Right renal pelvis (tissue), 4 donors: ENCODE results near the gene PRKCB. TPM values are rescaled to one million over a fixed set of nuclear protein-coding genes. Genes with fewer than 3 reads are reported as not detected.

Source experiments
- DNase-seq, 4 donors: peaks; one replicate each; pipeline ENCODE4 v3.0.0-alpha.2; 2013; ENCODE audit warnings: low read depth in 4 of 4, low spot score in 3 of 4, missing footprints in 1 of 4
- polyA plus RNA-seq, 4 donors: library from polyadenylated mRNA; unstranded; fragments of 120-200 nt; gene quantifications; one replicate each; pipeline ENCODE4 v1.2.1, GENCODE V29; 2013; ENCODE audit not compliant: insufficient read length in 4 of 4

The PRKCB gene
- polyA plus RNA-seq, 4 donors: 3.6 to 4.3 (median 4.0) TPM

- DNase-seq: no peak
Measured at GRCh38 chr16:24116989-24117388, 281.2 kb downstream of the PRKCB start.

DNA sequence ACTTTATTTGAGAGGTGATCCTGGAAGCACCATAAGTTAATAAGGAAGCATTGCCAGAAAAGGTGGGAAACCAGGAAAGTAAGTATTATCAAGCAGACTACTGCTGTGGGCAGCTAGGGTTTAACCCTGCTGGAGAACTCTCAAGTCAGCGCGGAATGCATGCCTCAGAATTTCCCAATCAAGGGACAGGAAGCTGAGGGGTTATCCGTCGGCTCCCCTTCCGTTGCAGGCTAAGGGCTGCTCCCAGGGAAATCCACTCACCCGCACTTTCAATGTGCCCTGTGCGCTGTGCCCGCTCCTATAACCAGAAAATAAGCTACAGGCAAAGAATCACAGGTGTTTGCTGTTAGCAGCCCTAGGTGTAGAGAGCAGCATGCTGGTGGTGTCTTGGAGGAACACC lies 281.9 kb downstream of the PRKCB start:
- no peak for DNase-seq

- no peak for DNase-seq
Measured at GRCh38 chr16:24118126-24118821, 282.5 kb downstream of the PRKCB start.

- no peak for DNase-seq
Measured at GRCh38 chr16:24119807-24120206, 284.0 kb downstream of the PRKCB start.

GRCh38 chr16:24123275-24123674 lies 287.5 kb downstream of the PRKCB start:
- no peak for DNase-seq

DNA sequence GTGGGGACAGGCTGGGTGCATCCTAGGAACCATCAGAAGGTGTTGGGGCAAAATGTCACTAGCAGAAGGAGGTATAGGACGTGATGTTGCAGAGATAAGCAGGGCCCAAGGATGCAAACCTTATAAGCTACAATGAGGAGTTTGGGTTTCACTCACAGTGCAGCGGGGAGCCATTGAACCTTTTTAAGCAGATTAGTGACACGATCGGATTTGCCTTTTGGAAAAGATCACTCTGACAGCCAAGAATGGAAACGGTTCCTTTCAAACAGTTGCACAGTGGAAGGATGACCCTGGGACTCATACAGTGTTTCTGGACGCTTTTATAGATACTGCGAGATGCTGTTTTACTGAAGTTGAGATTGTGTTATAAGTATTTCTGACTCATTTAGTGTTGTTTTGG lies 288.5 kb downstream of the PRKCB start:
- DNase-seq: no peak

DNA sequence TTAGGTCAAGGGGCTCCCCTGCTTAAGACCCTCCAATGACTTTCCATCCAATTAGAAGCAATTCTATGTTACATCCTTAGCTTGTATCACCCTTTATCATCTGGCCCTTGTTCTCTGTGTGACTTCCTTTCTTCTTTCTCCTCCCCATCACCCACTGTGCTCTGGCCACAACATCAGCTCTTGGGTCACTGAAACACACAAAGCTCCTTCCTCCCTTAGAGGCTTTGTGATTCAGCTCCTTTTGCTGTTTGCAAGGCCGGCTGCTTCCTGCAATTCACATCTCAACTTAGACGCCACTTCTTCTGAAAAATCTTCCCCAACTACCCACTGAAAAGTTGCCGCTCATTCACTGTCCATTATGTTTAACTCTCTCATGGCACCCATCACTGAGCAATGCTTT lies 289.4 kb downstream of the PRKCB start:
- no peak for DNase-seq

DNA sequence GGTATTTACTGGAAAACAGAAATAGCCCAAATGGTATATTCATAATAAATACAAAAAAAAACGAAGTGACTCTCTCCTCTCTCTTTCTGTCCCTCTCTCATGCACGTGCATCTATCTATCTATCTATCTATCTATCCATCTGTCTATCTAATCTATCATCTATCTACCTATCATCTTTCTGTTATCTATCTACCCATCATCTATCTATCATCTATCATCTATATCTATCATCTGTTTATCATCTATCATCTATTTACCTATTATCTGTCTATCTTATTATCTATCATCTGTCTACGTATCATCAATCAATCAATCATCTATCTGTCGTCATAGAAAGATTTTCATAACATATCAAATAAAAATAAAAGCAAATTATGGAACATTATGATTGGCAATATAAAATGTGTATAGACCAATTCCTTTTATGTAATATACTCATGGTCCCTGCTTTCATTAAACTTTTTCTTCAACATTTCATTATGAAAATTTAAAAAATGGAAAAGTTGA lies 293.7 kb downstream of the PRKCB start:
- DNase-seq: no peak

DNA sequence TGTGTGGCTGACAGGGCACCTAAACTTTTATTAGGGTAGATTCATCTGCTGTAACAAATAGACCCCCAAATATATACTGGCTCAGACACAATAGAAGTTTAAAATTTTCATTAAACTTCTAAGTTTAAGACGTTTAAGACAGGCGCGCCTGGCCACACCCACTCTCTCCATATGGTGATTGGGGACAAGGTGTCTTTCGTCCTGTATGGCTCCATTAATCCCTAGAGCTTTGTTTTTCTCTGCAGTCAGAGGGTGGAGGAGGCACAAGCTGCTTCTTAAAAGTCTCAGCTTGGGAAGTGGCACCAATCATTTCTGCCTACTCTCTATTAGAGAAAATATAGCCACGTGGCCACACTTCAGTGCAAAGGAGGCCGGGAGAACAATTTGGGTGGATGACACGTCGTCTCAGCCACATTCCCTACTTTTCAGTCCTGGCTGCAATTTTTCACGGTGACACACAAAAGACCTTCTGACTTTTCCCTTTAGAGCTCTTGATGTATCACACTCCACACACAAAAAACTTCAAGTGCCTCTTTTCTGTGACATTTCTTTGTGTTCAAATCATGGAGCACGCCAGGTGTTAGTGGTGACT lies 294.8 kb downstream of the PRKCB start:
- DNase-seq: no peak

GRCh38 chr16:24131294-24131693 lies 295.5 kb downstream of the PRKCB start:
- no peak for DNase-seq

- no peak for DNase-seq
Measured at GRCh38 chr16:24132048-24132796, 296.4 kb downstream of the PRKCB start.

GRCh38 chr16:24132797-24133155 lies 297.0 kb downstream of the PRKCB start:
- no peak for DNase-seq

DNA sequence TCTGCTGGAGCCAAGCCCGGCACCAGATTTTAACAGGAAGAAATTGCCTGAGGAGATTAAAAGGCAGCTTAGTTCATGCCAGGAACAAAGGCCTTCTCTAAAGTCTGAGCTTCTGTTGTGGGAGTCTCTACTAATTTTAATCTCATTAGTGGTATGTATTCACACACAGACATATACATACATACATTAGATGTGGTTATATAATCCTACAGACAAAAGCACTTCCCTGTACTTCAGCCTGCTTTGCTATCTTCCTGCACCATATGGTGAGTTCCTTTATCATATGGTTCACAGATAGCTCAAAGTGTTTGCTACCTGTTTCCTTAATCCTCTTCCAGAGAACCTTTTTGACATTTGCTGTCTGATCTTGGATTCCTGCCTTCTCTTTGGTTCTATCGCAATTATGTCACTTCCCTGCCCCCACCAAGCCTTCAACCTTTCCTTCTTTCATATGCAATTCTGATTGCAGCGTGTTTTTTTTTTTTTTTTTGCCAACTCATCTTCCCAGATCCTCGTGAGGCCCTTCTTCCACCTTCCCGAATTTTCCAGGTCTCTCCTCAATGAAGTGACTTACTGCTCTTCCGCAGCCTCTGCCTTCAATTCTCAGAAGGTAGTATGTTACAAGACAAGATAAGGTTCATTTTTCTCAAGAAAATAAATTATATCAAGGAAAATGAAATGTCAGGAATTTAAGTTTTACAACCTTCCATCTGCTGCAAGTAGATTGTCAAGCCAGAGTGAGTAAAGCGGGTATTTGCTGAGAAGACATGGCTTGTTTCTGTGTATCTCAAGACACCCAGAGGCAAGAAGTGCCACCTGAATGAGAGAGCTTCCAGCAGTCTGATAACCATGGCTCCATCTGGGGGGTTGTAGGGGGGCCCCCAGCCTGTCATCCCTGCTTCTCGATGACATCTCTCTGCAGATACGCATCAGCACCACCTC lies 300.1 kb downstream of the PRKCB start:
- no peak for DNase-seq

- DNase-seq: no peak
Measured at GRCh38 chr16:24138024-24138423, 302.2 kb downstream of the PRKCB start.

GRCh38 chr16:24138575-24138974 lies 302.8 kb downstream of the PRKCB start:
- DNase-seq: no peak

DNA sequence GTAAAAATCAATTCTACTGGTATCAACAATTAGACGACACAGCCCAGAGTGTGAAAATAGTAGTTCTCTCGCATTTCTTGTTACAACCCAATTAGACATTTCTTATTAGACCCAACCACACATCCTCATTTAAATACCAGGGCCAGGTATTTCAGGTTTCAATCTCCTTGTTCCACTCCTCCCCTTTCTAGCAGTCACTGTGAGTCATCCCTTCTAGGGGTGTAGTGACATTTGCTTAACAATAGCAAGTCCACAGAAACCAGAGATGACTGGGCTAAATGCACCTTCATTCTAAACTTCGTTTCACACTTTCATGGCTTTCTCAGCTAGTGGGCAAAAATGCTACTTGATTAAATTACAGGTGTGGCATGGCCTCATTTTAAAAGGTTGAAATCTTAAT lies 303.5 kb downstream of the PRKCB start:
- no peak for DNase-seq

DNA sequence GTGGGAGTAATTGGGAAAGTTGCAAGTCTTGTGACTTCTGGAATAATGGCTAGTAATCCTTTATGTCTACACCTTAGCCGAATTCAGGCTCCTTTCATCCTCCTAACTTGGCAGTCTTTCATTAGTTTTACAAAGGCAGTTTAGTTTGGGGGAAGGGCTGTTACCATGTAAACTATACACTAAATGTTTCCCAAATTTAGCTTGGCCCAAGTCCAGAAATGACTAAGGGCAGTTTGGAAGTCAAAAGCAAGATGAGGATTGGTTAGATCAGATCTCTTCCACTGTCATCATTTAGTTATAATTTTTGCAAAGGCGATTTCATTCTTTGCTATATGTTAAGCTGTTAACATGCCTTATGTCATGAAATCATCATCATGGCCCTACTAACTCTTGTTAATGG lies 304.9 kb downstream of the PRKCB start:
- DNase-seq: no peak

DNA sequence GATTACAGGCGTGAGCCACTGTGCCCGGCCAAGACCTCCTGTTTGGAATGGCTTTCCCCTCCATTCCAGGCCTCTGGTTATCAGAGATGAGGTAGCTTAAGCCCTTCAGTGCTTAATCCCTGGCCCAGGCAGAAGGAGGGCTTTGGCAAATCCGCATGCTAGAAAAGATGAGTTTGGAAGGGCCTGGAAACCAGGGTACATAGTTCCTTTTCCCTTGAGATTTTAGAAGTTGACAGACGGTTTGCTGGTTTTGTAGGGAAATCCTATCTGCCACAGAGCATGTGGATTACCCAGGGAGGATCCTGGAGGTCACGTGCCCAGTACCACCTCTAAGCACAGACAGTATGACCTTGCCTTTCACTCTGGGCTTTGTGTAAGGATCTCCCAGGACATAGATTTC lies 305.7 kb downstream of the PRKCB start:
- no peak for DNase-seq

DNA sequence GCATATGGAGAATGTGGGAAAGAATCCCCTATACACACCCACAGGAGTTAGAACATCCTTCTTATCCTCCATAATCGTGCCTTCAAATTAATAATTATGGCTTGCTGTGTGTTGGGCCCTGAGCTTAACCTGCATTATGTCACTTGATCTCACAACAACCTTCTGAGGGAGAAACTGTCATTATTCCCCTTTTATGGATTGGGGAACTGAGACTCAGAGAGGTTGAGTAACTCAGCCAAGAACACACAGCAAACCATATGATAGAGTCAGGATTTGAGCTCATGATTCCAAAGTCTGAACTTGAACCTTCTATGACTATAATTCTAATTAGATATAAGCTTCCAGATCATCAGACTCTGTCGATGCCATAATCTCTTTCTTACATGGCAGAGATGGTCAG lies 306.1 kb downstream of the PRKCB start:
- DNase-seq: no peak

- DNase-seq: no peak
Measured at GRCh38 chr16:24145927-24146326, 310.1 kb downstream of the PRKCB start.

GRCh38 chr16:24146518-24146917 lies 310.7 kb downstream of the PRKCB start:
- no peak for DNase-seq
